Cortex of kidney (tissue), 1 donor: ENCODE data around the gene SLC35F1.

Experiments used
- DNase-seq: peaks from one replicate; lab custom pipeline; 2025; lab: John Stamatoyannopoulos, UW

Gene SLC35F1

DNA sequence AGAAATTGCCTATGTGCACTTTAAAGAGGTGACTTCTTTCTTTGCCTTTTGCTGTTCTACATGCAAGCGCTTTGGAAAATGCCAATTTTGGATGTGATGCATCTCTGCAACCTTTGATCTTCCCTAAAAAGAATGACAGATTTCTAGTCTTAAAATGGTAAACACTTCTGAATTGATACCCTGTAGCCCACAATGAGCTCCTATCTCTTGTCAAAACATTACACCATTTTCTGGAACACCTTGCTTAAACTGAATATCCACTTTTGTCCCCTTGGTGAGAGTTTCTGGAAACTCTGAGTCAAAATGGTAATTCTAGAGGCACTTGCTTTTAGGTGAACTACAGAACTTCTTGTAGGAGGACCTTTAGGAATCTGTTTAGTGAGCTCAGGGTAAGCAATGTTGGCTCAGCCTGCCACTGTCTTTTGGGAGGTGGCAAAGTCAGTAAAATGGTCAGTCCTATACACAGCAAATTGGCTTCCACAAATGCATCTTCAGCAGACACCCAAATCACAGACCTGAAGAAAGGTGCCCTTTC, 216.5 kb downstream of the SLC35F1 start:
- DNase-seq = no peak

DNA sequence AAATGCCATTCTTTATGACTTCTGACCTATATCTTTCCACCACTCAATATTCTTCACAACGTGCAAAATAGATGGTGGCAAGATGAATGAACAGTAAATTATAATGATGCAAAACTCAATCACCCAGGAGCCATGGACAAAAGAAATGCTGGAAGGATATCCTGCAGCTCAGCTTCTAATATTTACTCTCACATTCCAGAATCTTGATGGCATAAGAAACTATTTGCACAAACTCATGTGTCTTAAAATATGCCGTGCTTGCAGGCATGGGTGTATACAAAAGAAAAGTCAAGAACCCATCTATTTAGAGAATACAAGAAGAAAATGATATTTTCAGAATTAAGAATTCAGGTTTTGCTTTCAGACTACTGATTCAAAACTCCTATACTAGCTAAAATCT, 217.8 kb downstream of the SLC35F1 start:
- DNase-seq = no peak

DNA sequence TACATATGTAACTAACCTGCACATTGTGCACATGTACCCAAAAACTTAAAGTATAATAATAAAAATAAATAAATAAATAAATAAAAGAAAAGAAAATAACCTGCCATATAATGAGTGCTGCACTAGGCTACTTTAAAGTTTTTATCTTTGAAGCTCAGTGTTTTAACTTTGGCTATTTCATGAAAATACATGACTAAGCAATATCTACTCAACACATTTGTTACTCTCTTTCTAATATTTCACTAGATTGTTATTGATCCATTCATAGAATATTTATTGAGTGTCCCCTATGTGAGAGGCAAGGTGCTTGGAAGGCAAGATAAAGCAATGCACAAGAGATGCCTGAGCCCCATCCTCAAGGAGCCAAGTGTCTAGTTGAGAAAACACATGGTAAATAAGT, 221.7 kb downstream of the SLC35F1 start:
- no peak for DNase-seq

- no peak for DNase-seq
Measured at GRCh38 chr6:118134206-118134605, 227.1 kb downstream of the SLC35F1 start.

DNA sequence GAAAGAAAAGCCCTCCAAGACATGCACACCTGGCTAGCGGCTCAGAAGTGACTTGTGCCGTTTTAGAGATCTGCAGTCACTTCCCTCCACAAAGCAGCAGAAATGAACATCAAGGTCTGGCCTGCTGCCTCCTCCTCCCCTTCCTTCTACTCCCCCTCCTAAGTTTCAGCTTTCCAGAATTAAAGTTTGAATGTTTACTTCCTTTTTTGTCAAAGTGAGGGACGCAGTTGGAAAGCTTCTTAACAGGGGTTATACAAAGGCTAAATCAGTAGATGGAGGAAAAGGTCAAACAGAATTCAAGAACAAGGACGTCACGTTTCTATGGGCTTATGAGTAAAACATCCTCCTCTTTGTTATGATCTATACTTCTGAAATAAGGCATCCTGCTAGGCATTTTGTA, 227.7 kb downstream of the SLC35F1 start:
- DNase-seq = no peak

DNA sequence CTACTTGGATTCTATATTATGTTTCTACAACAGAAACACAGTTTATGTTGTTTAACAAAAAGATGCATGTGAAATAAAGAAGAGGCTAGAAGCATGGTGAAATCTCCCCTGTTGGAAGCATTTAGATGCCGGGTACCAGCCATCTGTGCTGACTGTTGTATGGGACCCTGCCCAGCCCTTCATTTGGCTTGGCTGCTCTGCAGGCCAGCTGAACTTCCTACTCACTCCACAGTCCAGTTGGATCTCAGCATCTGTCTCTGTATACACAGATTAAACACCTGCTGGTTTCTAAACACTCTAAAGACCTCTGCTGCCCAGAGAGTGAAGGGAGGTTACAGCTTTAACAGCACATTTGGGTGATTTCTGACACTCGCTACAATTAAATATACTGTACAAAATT, 228.3 kb downstream of the SLC35F1 start:
- no peak for DNase-seq

- DNase-seq = no peak
Measured at GRCh38 chr6:118141211-118141610, 234.1 kb downstream of the SLC35F1 start.

- DNase-seq = no peak
Measured at GRCh38 chr6:118146584-118146983, 239.5 kb downstream of the SLC35F1 start.

DNA sequence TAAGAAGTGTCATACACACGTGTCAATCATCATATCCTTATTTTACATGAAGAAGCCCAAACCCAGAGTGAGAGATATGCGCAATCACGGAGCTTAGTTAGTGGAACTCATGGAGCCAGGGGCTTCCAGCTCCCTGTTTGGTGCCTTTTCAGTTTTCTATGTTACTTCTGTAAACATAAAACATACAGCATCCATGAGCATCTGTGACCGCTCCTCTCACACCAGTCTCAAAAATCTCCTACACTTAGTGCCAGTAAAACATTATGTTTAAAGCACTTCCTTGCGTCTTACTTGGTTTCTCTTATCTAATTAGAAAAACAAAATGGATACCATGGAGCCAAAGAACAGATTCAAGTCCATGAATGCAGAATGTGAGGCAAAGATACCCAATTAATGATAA, 240.4 kb downstream of the SLC35F1 start:
- DNase-seq = no peak

- DNase-seq = no peak
Measured at GRCh38 chr6:118148561-118148960, 241.5 kb downstream of the SLC35F1 start.

DNA sequence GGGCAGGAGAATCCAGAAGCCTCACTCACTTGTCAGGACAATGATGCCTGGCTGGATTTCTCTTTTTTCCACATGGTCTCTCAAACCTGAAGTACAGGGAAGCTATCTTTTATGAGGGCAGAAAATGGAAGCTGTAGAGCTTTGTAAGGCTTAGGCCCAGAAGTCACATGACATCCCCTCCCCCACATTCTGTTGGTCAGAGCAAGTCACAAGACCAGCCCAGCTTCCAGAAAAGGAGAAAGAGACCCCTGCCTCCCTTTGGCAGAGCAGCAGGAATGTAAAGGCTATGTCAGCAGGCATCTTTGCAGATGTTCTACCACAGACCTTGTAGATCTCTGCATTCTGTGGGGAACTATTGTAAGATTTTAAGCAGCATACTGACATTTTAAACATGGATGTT, 245.5 kb downstream of the SLC35F1 start:
- DNase-seq = no peak

DNA sequence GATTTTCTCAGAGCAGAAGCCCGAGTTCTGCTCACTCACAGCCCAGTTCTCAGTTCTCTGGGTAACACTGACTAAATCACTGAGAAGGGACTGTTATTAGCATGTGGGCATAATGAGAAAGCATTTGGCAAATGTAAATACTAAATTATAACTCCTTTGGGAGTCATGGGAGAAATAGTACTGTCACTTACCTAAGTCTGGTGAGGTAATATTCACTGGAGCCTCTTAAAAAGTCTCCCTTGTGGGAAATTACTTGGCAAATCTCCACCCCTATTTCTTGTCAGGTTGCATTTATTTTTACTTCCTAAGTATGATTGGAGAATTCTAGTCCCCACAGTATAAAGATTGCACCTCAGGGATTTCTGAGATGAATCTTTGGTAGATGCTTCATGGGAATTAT, 254.3 kb downstream of the SLC35F1 start:
- no peak for DNase-seq

DNA sequence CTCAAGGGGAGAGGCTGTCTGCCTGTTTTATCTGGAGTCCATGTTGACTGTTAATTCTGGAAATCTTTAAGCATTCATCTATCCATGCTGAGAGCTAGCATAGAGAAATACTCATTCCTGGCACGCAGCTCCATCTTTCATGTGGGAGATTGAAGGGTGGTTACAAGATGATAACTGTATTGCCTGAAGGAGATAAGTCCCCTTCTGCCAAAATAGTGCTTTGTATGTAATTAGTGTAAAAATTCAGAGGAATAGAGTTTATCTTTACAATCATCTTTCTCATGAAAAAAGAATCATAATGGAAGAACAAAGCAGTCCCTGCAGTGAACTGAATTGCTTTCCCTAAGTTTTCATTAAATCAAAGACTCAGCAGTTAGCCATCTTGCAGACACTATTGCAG, 256.5 kb downstream of the SLC35F1 start:
- DNase-seq = no peak

GRCh38 chr6:118165500-118165899, 258.4 kb downstream of the SLC35F1 start:
- no peak for DNase-seq

- no peak for DNase-seq
Measured at GRCh38 chr6:118168421-118168820, 261.4 kb downstream of the SLC35F1 start.

GRCh38 chr6:118171852-118172251, 264.8 kb downstream of the SLC35F1 start:
- DNase-seq = no peak

- DNase-seq = no peak
Measured at GRCh38 chr6:118174071-118174470, 267.0 kb downstream of the SLC35F1 start.

DNA sequence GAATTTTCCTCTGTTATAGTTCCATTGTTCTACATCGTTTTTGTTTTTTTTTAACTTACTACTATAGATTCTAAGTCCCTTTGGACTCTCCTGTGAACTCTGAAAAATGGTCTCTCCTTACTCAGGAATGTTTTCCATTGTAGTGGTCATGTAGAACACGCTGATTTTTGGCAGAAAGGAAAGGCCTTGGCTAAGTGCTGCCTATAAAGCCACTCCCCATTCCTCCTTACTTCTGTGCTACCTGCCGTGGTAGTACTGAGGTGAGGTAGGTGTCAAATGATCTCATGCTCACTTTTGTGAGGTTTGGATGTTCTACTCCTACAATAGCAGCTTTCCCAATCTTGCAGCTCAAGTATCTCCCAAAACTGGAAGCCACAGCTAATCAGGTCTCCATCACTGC, 270.7 kb downstream of the SLC35F1 start:
- no peak for DNase-seq

- no peak for DNase-seq
Measured at GRCh38 chr6:118179048-118179447, 272.0 kb downstream of the SLC35F1 start.

DNA sequence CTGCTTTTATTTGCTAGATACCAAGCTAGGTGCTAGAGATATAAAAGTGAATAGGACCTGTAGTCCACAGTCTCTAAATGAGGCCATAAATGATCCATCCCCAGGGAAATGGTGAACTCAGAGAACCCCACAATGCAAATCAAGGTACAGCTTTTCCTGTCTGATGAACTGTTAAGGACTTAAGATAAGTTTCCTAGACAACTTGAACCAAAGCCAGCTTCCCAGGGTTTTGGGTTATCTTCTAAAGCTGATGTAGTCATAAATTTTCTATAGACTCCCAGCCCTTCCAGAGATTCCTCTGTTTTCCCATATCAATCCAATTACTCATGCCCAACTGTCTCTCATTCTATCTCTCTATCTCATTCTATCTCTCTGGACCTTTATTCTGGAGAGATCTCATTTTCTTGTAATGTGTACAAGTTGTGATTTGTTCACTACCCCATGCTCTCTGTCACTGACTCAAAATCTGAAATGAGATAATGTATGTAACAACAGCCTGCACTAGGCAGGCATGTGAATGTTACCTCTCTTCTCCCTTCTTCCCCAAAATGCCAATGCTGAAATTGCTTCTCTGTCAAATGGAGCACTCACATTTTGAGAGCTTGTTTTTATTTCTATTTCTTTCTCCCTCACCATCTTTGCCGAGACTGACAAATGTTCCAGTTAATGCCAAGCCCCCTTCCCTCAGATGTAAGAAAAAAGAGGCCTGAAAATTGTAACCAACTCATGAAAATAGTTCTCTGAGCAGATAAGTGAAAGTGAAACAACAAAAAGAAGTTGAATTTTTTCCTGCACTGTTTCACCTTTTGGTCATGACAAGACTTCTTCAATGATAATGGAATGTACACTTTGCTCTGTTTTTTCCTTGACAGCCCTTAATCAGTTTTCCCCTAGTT, 279.9 kb downstream of the SLC35F1 start:
- DNase-seq = no peak

GRCh38 chr6:118187568-118188164, 280.6 kb downstream of the SLC35F1 start:
- no peak for DNase-seq

DNA sequence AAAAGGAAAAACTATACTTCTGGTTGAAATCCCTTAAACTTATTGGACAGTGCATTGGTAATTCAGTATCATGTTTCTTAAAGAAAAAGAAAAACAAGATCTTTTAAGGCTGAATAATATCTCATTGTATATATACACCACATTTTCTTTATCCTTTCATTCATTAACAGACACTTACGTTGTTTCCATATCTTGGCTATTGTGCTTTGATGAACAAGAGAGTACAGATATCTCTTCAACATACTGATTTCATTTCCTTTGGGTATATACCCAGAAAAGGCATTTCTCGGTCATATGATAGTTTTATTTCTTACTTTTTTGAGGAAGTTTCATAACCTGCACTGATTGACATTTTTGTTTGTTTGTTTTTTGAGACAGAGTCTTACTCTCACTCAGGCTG, 281.5 kb downstream of the SLC35F1 start:
- no peak for DNase-seq

DNA sequence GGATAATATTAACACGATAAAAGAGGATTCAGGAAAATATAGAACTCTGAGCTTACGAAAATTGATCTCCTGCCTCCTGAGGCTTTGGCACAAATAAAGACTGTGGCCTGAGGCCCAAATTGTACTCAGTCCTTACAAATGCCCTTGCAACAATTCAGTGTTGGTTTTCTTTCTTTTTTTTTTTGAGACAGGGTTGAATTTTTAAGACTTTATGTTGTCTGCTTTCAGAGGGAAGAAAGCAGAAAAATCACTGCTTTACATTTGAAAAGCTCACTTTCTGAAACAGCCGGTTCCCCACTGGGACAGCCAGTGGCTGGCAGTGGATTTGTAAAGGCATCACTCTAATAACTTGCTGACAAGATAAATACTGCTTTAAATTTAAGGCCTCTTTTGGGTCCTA, 290.5 kb downstream of the SLC35F1 start:
- DNase-seq = no peak
